PC-9 (cell line): ENCODE data around the gene AATF. TPM values are rescaled to one million over a fixed set of nuclear protein-coding genes. Genes with fewer than 3 reads are reported as not detected.

Experiments
- BruUV-seq: library from RNA; stranded (reverse); fragments of 400-500 nt; replicated peaks from 2 replicates; lab custom pipeline; 2021; lab: Mats Ljungman, UMichigan
- CTCF ChIA-PET: fragments of 300-600 bp; sonication (Branson Sonifier 250); formaldehyde crosslinking; loops from one replicate; lab custom pipeline; 2022; ENCODE audit warnings: antibody characterized with exemption; lab: Charles Lee
- POLR2A ChIA-PET: fragments of 300-600 bp; sonication (Branson Sonifier 250); formaldehyde crosslinking; loops from one replicate; lab custom pipeline; 2022; ENCODE audit warnings: antibody characterized with exemption; ENCODE audit not compliant: unreplicated experiment; lab: Charles Lee
- DNase-seq, 2 experiments: peaks; one replicate each; pipeline versions ENCODE4 v3.0.0 to v3.0.0-alpha.2; 2015 to 2022; ENCODE audit warnings: mixed read lengths in 1 of 2
- H2AFZ ChIP-seq: fragments of 200-600 bp; sonication (generic); 2 replicates; pipeline ENCODE4 v1.8.1; 2017; ENCODE audit warnings: antibody characterized with exemption
- H3F3A ChIP-seq: fragments of 200-600 bp; sonication (generic); 2 replicates; pipeline ENCODE4 v1.8.1; 2017; ENCODE audit warnings: antibody characterized with exemption, mild to moderate bottlenecking, low read depth; ENCODE audit not compliant: insufficient read depth
- H3K27ac ChIP-seq: fragments of 200-600 bp; sonication (generic); 2 replicates; pipeline ENCODE4 v1.6.1; 2016; ENCODE audit warnings: mixed run types
- H3K27me3 ChIP-seq: fragments of 200-600 bp; sonication (generic); 2 replicates; pipeline ENCODE4 v1.6.1; 2016; ENCODE audit warnings: low read depth, mixed run types; ENCODE audit not compliant: insufficient read depth
- H3K36me3 ChIP-seq: fragments of 200-600 bp; sonication (generic); 2 replicates; pipeline ENCODE4 v1.6.1; 2016; ENCODE audit warnings: low read depth, mixed run types
- H3K4me1 ChIP-seq: fragments of 200-600 bp; sonication (generic); replicated peaks from 2 replicates; pipeline ENCODE4 v1.6.1; 2016; ENCODE audit warnings: mixed run types; ENCODE audit not compliant: insufficient read depth
- H3K4me2 ChIP-seq: fragments of 200-600 bp; sonication (generic); 2 replicates; pipeline ENCODE4 v1.6.1; 2017; ENCODE audit warnings: mixed run types
- H3K4me3 ChIP-seq: fragments of 200-600 bp; sonication (generic); 2 replicates; pipeline ENCODE4 v1.6.1; 2016; ENCODE audit warnings: mixed run types
- H3K79me2 ChIP-seq: fragments of 200-600 bp; sonication (generic); 2 replicates; pipeline ENCODE4 v1.6.1; 2017; ENCODE audit warnings: low read depth, mixed run types
- H3K9me2 ChIP-seq: fragments of 200-600 bp; sonication (generic); 2 replicates; pipeline ENCODE4 v1.8.1; 2017; ENCODE audit warnings: mild to moderate bottlenecking; ENCODE audit not compliant: insufficient read depth
- H3K9me3 ChIP-seq: fragments of 200-600 bp; sonication (generic); 2 replicates; pipeline ENCODE4 v1.8.1; 2016; ENCODE audit warnings: low read depth; ENCODE audit not compliant: insufficient read depth
- H4K20me1 ChIP-seq: fragments of 200-600 bp; sonication (generic); 2 replicates; pipeline ENCODE4 v1.8.1; 2017; ENCODE audit not compliant: insufficient read depth
- EZH2 ChIP-seq: fragments of 200-600 bp; sonication (generic); IDR thresholded peaks from 2 replicates; pipeline ENCODE4 v1.8.0; 2017; ENCODE audit warnings: antibody characterized with exemption, low read depth
- intact Hi-C: fragments of 100-400 bp; cut with micrococcal nuclease; formaldehyde crosslinking; loops from one replicate; pipeline ENCODE4 v1.10.0; 2022; ENCODE audit not compliant: unreplicated experiment
- total RNA-seq: library from RNA; stranded (reverse); gene quantifications from 2 replicates; pipeline ENCODE4 v1.2.3, GENCODE V29; 2021
- TF ChIP-seq, protein P1 (sequence below): fragments of 200-600 bp; sonication (generic); conservative IDR thresholded peaks from 2 replicates; pipeline ENCODE4 v1.6.1; 2017; ENCODE audit warnings: mixed run types, antibody characterized with exemption, mild to moderate bottlenecking, moderate library complexity

AATF gene
- total RNA-seq, 1 experiment from 2014 or later, result 71.4 TPM

DNA sequence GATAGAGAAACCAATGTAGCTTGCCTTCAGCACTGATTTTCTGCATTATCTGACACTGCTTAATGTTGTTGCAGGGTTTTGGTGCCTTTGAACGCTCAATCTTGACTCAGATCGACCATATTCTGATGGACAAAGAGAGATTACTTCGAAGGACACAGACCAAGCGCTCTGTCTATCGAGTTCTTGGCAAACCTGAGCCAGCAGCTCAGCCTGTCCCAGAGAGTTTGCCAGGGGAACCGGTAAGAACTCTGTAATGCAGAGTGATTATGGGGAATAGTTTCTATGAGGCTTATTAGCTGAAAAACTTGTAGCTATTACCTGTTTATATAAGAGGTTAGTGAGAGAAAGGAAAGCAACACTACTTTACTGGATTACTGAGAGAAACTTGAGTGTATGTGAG lies 40.4 kb downstream of the AATF start:
- H3K9me2 ChIP-seq, result no peaks in the 10 kb centered on the region
- peaks cover 9% of the 10 kb centered on the region; the same call in 1 of the 2 replicates for H3K79me2 ChIP-seq
- ChIA-PET POLR2A (no interaction called here), CTCF (interaction anchor here (0.5 kb wide), 1 partner anchor 1032 kb away, joined by 3 read pairs; no protein-coding TSS in a partner anchor)
- no peak overlapping the region for H2AFZ ChIP-seq
- no TSS peak for BruUV-seq
- H4K20me1 ChIP-seq, result no peaks in the 10 kb centered on the region; the same call in 1 of the 2 replicates
- intact Hi-C loops, result no loop called here
- H3K9me3 ChIP-seq, result no peaks in the 10 kb centered on the region
- H3F3A ChIP-seq, result peaks cover 21% of the 10 kb centered on the region
- peaks cover 30% of the 10 kb centered on the region; the same call in 1 of the 2 replicates for H3K36me3 ChIP-seq
- H3K27me3 ChIP-seq, result no peaks in the 10 kb centered on the region
- DNase-seq, result no peak
- H3K4me1 ChIP-seq, result no peaks in the 10 kb centered on the region
- H3K4me3 ChIP-seq, result no peak overlapping the region
- H3K4me2 ChIP-seq, result no peak overlapping the region
- TF ChIP-seq, protein P1, sequence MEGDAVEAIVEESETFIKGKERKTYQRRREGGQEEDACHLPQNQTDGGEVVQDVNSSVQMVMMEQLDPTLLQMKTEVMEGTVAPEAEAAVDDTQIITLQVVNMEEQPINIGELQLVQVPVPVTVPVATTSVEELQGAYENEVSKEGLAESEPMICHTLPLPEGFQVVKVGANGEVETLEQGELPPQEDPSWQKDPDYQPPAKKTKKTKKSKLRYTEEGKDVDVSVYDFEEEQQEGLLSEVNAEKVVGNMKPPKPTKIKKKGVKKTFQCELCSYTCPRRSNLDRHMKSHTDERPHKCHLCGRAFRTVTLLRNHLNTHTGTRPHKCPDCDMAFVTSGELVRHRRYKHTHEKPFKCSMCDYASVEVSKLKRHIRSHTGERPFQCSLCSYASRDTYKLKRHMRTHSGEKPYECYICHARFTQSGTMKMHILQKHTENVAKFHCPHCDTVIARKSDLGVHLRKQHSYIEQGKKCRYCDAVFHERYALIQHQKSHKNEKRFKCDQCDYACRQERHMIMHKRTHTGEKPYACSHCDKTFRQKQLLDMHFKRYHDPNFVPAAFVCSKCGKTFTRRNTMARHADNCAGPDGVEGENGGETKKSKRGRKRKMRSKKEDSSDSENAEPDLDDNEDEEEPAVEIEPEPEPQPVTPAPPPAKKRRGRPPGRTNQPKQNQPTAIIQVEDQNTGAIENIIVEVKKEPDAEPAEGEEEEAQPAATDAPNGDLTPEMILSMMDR, result no peak
- TF ChIP-seq EZH2, result no peak
- no peak overlapping the region for H3K27ac ChIP-seq

DNA sequence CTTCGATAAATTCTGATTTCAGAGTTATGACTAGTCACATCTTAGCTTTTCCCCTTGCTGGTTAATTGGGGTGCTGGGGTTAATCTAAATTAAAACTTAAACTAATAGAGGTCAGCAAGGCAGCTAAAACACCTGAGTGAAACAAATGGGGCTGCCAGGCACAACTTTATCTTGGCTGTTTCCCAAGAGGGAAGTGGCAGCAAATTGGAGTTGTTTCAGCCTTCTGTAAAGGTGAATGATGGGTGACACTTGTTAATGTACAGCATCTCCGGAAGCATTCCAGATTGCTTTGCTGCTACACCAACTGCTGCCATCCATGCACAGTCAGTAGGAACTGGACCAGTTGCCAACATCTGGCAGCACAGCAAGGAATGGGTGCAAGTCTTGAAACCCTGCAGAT lies 43.9 kb downstream of the AATF start:
- no peak for TF ChIP-seq EZH2
- TF ChIP-seq, protein P1, result no peak
- CTCF ChIA-PET, result no interaction called here
- no peaks in the 10 kb centered on the region for H3K9me3 ChIP-seq
- H3K4me1 ChIP-seq, result no peaks in the 10 kb centered on the region
- BruUV-seq, result no TSS peak
- intact Hi-C loops, result no loop called here
- peaks cover 49% of the 10 kb centered on the region for H3K36me3 ChIP-seq
- H3K4me3 ChIP-seq, result no peak overlapping the region
- peaks cover 18% of the 10 kb centered on the region for H3F3A ChIP-seq
- peaks cover 3% of the 10 kb centered on the region; the same call in 1 of the 2 replicates for H3K79me2 ChIP-seq
- no peak overlapping the region for H2AFZ ChIP-seq
- no peaks in the 10 kb centered on the region for H3K27me3 ChIP-seq
- POLR2A ChIA-PET, result interaction anchor here (0.7 kb wide), 1 partner anchor 99 kb away, joined by 12 read pairs; no protein-coding TSS in a partner anchor
- no peaks in the 10 kb centered on the region for H3K9me2 ChIP-seq
- no peak overlapping the region for H3K4me2 ChIP-seq
- H4K20me1 ChIP-seq, result peaks cover 7% of the 10 kb centered on the region; the same call in 1 of the 2 replicates
- H3K27ac ChIP-seq, result no peak overlapping the region
- no peak for DNase-seq

DNA sequence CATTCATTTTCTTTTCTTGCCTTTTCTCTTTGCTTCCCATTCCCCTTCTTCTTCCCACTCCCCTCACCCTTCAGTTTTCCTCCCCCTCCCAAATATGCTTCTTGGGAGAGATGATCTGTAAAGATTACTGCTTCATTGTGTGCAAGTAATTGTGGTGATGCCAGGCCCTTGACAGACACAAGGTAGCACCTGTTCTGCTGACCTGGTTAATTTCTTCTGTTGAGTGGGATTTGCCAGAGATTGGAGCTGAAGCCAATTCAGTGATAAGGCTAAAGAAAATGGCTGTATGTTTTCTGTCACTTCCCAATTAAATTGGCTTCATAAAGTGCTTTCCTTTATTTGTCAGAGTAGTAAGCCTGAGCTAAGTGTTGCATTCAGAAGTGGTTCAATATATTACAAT lies 44.5 kb downstream of the AATF start:
- peaks cover 3% of the 10 kb centered on the region; the same call in 1 of the 2 replicates for H3K79me2 ChIP-seq
- intact Hi-C loops, result no loop called here
- ChIA-PET POLR2A (no interaction called here), CTCF (no interaction called here)
- H3K9me2 ChIP-seq, result no peaks in the 10 kb centered on the region
- no peak for TF ChIP-seq EZH2
- TF ChIP-seq, protein P1, result no peak
- peaks cover 55% of the 10 kb centered on the region for H3K36me3 ChIP-seq
- H2AFZ ChIP-seq, result no peak overlapping the region
- H3K27ac ChIP-seq, result no peak overlapping the region
- no peak overlapping the region for H3K4me2 ChIP-seq
- no TSS peak for BruUV-seq
- peaks cover 7% of the 10 kb centered on the region; the same call in 1 of the 2 replicates for H4K20me1 ChIP-seq
- no peaks in the 10 kb centered on the region for H3K9me3 ChIP-seq
- no peak overlapping the region for H3K4me3 ChIP-seq
- peaks cover 13% of the 10 kb centered on the region for H3F3A ChIP-seq
- H3K27me3 ChIP-seq, result no peaks in the 10 kb centered on the region
- DNase-seq, result no peak
- no peaks in the 10 kb centered on the region for H3K4me1 ChIP-seq
